Measurements from ENCODE around the gene ARHGAP1.
"Not testable (repeated sequence)": the region's sequence is repeated elsewhere in the genome, so short reads cannot be mapped to it uniquely, and the experiment has no call there.

ARHGAP1 gene

DNA sequence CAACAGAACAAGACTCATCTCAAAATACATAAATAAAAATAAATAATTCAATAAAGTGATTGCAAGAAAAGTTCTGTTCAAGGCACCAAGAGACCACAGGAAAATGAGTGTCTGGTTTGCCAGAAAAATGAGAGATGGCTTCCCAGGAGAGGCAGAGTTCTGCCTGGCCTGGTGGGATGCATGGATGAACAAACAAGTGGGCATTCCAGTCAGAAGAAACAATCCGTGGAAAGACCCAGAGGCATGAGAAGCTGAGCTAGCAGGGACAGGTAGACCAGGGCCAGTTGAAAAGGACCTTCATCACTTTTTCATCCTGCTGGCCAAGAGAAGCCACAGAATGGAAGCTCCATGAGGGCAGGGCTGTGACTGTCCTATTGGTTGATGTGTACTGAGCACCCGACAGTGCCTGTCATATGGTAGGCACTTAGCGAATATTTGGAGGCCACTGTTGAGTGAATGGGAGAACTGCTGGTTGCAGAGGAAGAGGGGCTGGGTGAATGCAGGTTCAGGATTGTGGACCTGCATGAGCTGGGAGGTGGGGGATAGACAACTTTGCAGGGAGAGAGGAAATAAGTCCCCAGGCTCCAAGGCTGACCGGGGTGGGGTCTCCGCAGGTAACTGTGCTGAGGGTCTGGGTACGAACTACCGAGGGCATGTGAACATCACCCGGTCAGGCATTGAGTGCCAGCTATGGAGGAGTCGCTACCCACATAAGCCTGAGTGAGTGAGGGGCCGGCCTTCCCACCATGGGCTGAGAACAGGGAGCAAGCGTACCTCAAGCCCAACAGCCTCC, 22.3 kb upstream of the ARHGAP1 start:
- no peak for DNase-seq

DNA sequence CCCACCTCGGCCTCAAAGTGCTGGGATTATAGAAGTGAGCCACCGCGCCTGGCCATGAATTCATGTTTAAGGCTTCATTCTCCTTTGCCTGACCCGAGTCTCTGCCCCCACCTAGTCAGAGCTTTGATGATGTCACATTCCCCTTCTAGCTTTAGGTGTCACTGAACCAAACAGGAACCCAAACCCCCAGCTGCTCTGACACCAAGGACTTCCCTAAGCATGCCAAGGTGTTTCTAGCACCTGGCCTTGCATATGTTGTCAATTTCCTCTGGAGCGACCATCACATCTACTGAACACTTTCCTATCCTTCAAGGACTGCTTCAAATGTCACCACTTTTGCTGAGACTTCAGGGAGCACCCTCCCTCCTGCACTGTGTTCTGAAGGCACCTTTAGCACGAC, 20.9 kb upstream of the ARHGAP1 start:
- no peak for DNase-seq

DNA sequence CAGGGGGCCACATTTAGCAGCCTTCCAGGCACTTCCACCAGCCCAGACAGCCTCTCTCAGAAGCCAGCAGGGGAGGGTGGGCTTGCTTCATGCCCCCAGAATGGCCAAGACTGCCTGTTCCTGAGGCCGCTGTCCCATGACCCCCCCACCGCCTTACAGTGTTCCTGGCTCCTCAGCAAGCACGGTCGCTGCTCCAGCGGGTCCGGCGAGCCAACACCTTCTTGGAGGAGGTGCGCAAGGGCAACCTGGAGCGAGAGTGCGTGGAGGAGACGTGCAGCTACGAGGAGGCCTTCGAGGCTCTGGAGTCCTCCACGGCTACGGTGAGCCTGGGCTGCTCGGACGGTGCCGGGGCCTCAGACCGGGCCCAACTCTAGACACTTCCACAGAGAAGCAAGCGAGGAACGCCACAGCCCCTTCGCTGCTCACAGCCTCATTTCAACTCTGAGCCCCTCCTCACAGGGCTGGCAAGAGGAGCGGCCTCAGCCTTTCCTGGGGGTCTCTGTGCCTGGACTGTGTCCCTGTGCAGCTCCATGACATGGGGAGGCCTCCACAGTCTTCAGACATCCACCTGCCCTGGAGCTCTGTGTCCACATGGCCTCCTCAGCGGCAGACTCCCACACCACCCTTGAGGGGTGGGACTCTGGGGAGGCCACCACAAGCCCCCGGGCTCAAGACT, 19.3 kb upstream of the ARHGAP1 start:
- no peak for DNase-seq

DNA sequence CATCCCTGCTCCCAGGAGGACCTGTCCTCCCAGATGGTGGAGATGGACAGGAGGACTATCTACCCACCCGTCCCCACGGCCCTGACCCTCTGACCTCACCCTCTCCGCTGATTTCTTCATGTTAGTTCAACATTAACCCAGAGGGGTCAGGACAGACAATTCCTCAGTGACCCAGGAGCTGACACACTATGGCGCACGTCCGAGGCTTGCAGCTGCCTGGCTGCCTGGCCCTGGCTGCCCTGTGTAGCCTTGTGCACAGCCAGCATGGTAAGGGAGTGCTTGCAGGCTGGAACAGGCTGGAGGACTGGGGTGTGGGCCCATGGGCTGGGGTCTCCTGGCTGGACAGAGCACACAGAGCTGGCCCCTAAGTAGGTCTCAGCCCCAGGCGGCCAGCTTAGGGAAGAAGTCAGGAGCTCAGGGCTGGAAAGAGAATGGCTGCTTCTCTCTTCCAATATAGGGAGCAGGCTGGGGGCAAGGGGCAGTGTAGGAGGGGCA, 18.7 kb upstream of the ARHGAP1 start, which contains the start of gene F2:
Gene F2 (plus strand): TSS at position 166 of the 495 bp plus-strand sequence. CDS start 23 bp downstream, at position 189.
- no peak for DNase-seq

DNA sequence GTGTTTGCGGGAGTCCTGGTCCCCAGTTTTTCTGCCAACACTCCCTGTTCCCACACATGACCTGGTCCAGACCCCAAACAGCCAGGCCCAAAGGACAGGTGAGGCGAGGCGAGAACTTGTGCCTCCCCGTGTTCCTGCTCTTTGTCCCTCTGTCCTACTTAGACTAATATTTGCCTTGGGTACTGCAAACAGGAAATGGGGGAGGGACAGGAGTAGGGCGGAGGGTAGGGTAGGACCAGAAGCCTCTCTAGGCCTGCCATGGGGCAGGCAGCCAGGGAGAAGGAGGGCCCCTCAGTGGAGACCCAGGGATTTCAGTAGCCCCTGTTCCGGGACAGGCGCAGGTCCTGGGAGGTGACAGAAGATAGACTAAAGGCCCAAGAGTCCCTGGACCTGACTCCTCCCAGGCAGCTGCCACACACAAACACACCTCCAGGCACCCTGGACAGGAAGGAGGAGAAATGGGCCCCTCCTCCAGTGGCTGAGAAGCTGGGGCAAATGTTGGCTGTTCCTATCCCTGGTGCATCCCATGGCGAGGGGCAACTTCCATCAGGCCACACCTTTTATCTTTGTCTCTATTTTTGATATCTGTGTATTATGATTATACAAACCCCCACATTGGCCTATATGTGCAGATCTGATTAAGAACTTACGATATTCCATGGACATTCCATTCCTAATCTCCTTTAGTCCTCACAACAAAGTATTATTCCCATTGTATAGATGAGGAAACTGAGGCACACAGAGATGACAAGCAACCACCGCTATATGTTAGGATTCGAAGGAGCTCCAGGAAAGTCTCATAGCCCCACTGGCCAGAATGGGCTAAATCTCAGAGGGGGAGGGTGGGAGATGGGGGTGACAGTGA, 18.0 kb upstream of the ARHGAP1 start:
- no peak for DNase-seq

DNA sequence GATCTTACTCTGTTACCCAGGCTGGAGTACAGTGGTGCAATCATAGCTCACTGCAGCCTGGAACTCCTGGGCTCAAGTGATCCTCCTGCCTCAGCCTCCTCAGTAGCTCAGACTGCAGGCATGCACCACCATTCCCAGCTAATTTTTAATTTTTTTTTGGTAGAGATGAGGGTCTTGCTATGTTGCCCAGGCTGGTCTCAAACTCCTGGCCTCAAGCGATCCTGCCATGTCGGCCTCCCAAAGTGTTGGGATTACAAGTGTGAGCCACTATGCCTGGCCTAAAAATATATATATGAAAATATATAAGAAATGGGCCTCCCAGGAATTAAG, 17.4 kb upstream of the ARHGAP1 start:
- DNase-seq = not testable (repeated sequence)

DNA sequence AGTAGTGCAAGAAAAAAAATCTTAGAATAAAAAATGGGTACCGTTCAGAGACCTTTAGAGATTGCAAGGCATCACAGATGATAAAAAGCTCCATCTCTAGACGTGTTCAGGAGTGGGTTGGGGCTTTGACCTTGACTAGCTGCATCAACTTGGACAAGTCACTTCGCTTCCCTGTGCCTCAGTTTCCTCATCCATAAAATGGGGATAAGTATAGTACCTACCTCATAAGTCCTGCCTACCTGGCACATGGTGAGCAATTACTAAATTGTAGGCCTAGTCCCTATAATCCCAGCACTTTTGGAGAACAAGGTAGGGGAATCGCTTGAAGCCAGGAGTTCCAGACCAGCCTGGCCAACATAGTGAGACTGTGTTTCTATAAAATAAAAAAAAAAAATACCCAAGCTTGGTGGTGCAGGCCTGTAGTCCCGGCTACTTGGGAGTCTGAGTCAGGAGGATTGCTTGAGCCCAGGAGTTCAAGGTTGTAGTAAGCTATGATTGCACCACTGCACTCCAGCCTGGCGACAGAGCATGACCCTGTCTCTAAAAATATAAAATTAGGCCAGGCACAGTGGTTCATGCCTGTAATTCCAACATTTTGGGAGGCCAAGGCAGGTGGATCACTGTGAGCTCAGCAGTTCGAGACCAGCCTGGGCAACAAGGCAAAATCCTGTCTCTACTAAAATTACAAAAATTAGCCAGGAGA, 12.6 kb upstream of the ARHGAP1 start:
- DNase-seq = no peak

DNA sequence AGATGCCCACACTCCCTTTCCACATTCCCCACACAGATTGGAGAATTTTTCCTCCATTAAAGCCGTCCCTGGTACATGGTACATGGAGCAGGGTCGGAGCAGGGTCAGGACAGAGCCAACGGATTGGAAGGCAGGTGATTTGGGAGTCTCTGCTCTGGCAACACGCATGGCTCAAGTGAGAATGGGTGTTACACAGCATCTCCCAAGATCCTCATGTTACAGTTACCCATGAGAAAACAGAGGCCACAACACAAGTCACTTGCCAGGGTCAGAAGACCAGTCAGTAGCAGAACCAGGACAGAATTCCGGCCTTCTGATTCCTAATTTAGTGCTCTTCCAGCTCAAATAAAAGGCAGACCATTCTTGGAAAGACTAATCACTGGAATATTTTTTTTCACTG, 10.9 kb upstream of the ARHGAP1 start:
- DNase-seq = no peak

DNA sequence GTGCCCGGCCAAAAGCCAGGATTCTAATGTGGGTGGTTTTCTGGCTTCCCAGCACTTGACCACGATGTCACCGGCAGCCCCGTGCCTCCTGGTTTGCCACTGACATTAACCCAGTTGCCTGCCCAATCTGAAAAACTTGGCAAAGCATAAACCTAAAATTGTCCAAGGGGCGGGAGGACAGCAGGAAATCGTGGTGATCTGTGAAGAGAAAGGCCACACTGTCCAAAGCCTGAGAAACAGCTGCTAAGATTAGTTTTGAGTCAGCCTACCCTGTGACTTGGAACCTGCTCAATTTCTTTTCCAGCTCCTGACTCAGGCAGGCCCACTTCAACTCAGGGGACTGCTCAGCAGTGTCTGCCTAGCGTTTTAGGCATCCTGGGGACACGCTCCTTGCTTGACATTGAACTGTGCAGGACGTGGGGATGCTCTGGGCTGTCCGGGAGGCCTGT, 10.4 kb upstream of the ARHGAP1 start:
- DNase-seq = no peak

DNA sequence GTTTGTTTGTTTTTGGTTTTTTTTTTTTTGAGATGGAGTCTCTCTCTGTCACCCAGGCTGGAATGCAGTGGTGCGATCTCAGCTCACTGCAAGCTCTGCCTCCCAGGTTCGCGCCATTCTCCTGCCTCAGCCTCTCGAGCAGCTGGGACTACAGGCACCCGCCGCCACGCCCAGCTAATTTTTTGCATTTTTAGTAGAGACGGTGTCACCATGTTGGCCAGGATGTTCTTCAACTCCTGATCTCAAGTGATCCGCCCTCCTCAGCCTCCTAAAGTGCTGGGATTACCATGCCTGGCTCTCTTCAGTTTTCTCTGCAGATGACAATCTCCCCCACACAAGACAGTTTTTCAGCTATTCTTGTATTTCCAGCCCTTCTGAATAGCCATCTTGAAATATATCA, 8.9 kb upstream of the ARHGAP1 start:
- DNase-seq = not testable (repeated sequence)

DNA sequence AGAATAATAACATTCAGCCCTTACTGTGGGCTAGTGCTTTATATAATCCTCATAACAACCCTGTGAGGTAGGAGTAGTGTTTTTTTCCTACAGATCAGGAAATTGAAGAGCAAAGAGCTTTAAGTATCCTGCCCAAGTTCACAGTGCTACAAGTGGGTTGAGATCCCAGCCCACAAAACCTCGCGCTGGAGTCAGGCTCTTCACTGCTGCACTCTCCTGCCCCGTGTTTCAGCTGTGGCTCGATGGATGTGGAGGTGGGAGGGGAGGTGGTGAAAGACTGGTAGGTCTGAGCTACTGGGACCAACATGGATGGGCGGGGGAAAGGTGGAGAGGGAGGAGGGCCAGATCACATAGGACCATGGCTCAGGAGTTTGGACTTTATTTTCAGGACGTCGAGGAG, 6.5 kb upstream of the ARHGAP1 start:
- no peak for DNase-seq

DNA sequence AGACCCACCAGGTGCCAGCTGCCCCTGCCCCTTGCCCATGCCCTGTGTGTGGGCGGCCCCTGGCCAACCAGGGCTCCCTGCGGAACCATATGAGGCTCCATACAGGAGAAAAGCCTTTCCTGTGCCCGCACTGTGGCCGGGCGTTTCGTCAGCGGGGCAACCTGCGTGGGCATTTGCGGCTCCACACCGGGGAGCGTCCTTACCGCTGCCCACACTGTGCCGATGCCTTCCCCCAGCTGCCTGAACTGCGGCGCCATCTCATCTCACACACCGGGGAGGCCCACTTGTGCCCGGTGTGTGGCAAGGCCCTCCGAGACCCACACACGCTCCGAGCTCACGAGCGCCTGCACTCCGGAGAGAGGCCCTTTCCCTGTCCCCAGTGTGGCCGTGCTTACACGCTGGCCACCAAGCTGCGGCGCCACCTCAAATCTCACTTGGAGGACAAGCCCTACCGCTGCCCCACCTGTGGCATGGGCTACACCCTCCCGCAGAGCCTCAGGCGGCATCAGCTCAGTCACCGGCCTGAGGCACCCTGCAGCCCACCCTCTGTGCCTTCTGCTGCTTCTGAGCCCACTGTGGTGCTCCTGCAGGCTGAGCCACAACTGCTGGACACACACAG, 4.8 kb upstream of the ARHGAP1 start:
- no peak for DNase-seq

DNA sequence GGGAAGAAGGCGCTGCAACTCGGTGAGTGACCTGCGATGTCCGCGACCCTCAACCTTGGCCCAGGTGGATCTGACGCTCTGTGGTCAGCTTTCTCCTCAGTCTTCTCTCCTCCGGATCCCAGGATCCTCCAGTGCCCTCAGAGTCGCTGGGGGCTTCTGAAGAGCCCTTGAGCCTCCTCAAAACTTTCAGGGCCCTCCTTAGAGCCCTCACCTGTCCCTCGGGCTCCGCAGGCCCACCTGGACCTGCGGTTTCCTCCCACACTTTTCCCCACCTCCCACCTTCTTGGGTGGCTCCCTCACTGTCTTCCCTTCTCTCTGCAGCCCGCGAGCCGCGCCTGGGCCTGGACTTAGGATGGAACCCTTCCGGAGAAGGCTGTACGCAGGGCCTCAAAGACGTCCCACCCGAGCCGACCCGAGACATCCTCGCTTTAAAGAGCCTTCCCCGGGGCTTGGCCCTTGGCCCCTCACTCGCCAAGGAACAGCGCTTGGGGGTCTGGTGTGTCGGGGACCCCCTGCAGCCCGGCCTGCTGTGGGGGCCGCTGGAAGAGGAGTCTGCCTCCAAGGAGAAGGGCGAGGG, 747 bp upstream of the ARHGAP1 start:
- no peak for DNase-seq

DNA sequence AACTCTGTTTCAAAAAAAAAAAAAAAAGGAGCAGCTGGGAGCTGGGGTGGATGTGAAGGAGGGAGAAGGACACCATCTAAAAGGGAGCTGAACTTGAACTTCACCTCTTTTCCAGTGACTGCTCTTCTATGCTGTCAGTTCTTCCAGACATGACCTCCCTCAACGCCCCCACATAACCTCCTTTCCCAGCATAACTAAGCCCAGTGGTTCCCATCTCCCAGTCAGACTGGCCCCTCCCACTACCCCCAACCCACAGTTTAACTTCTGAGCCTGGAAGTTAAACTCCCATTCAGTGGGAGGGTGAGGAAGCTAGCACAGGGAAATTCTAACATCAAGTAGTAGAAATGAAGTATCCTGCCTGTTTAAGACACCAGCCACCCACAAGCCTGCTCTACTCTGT, 1.8 kb downstream of the ARHGAP1 start:
- no peak for DNase-seq

DNA sequence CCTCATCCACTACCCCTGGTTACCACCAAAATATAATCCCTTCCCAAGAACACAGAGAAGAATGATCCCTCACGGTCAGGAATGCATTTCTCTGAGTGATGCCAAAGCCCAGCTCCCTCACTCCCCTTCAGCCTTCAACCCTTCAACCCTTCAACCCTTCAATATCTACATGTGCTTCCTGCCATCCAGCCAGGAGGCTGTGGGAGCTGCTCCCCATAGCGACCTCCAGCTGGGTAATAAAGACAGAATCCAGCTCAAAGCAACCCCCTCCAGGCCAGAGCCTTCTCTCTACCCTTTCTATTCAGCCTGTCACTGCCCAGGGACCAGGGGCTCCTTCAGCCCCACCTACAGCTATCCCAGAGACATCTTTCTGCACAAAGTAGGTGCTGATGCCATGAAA, 2.7 kb downstream of the ARHGAP1 start:
- DNase-seq = no peak

DNA sequence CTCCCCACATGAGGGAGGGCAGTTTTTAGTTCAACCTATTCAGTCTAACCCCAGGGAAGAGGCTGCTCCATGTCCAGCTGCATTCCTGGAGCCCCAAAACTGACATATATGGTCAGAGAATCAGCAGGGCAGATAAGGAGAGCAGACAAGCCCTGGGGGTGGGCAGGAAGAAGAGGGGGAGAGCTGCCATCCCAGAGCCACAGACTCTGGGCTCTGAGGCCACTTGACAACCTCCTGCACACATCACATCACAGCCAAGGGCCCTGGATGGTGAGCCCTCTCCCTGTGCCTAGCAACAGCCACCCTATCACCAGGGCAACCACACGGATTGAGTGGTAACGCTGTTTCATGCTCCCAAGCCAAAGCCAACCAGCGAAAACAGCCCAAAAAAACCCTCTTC, 3.1 kb downstream of the ARHGAP1 start:
- DNase-seq = no peak

DNA sequence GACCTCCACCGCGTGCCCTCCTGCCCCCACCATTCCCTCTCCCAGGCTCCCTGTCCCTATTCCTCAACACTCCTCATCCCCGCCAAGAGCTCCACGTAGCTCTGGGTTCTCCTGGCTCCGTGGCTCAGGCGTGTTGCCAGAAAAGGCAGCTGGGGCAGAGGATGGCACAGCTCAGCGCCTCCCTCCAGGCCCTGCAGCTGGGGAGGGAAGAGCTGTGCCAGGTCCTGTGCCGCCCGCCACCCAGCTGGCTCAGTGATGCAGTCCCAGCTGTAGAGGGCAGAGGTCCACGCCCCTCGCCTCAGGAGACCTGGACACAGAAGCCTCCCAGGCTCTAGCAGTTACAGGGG, 4.2 kb downstream of the ARHGAP1 start:
- DNase-seq = no peak

DNA sequence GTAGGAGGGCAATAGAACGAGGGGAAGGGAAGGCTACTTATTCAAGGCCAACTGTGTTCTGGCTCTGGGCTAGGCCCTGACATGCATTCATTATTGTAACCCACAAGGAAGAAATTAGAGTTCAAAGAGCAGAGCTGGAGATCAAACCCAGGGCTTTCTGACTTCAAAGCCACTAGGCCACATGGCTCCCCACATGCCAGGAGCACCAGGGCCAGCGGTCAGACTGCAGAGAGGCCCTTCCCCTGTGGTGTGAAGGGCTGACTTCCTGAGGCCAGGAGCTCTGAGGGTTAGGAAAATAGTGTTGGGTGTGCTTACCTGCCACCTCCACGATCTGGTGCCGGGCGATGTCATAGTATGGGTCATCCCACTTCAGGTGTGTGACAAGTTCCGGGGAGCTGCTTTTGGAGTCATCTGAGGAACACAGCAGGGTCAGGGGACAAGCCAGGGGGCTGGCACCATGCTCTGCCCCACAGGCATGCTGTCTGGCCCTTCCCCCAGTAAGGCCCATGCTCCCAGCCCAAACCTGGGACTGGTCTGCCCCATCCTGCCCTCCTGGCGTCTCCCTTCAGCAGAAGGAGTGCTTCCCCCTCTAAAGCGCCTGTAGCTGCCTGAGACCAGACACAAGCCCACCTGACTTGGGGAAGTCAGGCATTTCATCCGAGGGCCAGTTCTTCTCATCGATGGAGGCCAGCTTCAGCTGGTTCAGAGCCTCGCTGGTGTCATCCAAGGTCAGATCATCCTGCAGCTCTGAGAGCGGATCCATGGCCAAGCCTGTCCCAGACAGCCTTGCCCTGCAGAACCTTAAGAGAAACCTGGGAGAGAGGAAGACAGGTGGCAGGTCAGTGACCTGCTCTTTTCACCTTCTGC, 4.8 kb downstream of the ARHGAP1 start:
- DNase-seq = no peak

DNA sequence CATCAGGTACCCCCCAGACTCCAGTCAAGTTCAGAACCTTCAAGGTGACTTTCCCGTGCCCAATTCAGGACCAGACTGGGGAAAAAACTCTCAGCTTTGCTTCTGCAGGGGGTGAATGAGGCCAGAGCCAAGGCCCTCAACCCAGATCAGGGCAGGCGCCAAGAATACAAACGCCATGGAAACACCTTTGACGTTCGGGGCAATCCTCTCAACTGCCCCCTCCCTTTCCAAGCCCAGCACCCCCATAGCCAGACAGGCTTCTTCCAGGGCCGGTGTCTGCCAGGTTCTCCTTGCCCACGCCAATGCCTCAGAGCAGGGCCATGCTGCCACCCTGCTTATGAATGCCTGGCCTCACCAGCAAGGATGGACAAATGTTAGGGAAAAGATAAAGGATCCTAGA, 5.8 kb downstream of the ARHGAP1 start:
- DNase-seq = no peak

DNA sequence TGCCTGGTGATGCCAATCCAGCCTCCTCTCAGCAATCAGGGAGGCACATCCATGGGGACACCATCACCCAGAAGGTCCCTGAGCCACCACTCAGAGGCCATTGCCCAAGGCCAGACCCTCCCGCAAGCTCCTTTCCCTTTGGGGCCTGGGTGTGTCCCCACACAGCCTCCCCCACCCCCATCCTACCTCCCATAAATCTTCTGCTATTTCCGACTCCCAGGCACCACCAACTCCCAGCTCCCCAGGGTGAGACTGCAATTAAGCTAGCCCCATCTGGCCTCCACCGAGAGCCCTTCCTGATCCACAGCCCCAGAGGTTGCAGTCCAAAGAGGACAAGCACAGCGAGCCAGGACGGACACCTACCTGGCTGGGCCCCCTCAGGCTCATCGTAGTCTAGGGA, 6.3 kb downstream of the ARHGAP1 start:
- no peak for DNase-seq

DNA sequence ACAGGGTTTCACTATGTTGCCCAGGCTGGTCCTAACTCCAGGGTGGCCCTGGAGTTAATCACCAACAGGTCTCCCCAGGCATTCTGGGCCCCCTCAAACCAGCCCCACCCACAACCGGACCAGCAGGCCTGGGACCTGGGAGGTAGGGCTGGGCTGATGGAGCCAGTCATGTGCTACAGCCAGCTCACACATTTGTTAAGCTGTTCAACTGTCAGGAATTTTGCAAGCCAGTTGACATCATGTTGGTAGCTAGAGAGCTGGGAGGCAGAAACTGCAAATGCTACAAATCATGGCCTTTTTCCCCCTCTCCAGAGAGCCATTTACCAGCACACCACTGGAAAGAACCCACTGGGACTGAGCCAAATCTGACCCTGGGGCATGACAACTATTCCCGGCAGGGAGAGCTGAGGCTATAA, 6.8 kb downstream of the ARHGAP1 start:
- DNase-seq = no peak

All from activated CD8-positive, alpha-beta memory T cell treated with anti-CD3 and anti-CD28 coated beads, Interleukin-2, amount 50 U/mL, for 48 hours (primary cell).